Measurements from ENCODE around the gene HSPB7.

The HSPB7 gene

GRCh38 chr1:15975805-15976680, 41.8 kb downstream of the HSPB7 start, which contains the start of gene ZBTB17:
Gene ZBTB17, minus strand, starts transcription at chr1:15976101. Its CDS starts 27,606 bp downstream, at chr1:15948495.
- DNase-seq (ENCODE audit: low read depth, low spot score): peak; percentile 97

GRCh38 chr1:15975358-15975804, 42.5 kb downstream of the HSPB7 start:
- peak; percentile 77 for DNase-seq (ENCODE audit: low read depth, low spot score)

GRCh38 chr1:15974855-15975254, 43.0 kb downstream of the HSPB7 start:
- no peak for DNase-seq (ENCODE audit: low read depth, low spot score)

- DNase-seq (ENCODE audit: low read depth, low spot score): no peak
Observed at GRCh38 chr1:15973772-15974171, 44.1 kb downstream of the HSPB7 start.

GRCh38 chr1:15972409-15972808, 45.4 kb downstream of the HSPB7 start:
- no peak for DNase-seq (ENCODE audit: low read depth, low spot score)

- DNase-seq (ENCODE audit: low read depth, low spot score): no peak
Observed at GRCh38 chr1:15970911-15971310, 46.9 kb downstream of the HSPB7 start.

GRCh38 chr1:15969321-15969880, 48.4 kb downstream of the HSPB7 start:
- no peak for DNase-seq (ENCODE audit: low read depth, low spot score)

GRCh38 chr1:15968172-15968571, 49.7 kb downstream of the HSPB7 start:
- no peak for DNase-seq (ENCODE audit: low read depth, low spot score)

GRCh38 chr1:15966956-15967344, 50.9 kb downstream of the HSPB7 start:
- no peak for DNase-seq (ENCODE audit: low read depth, low spot score)

- DNase-seq (ENCODE audit: low read depth, low spot score): peak; percentile 53
Observed at GRCh38 chr1:15966081-15966955, 51.5 kb downstream of the HSPB7 start.

GRCh38 chr1:15965228-15965767, 52.5 kb downstream of the HSPB7 start:
- peak; percentile 49 for DNase-seq (ENCODE audit: low read depth, low spot score)
